GM12878 (cell line): ENCODE data around the gene C1orf21. TPM values are rescaled to one million over a fixed set of nuclear protein-coding genes. Genes with fewer than 3 reads are reported as not detected.

ENCODE experiments used
- ATAC-seq: fragments of 200-7000 bp; cut with Tn5 transposase; 3 replicates; pipeline ENCODE4 v1.9.1; 2020; ENCODE audit warnings: mild to moderate bottlenecking, moderate library complexity
- BruUV-seq: library from RNA; stranded (reverse); fragments of 400-500 nt; replicated peaks from 2 replicates; lab custom pipeline; 2021; lab: Mats Ljungman, UMichigan
- CTCF ChIA-PET: fragments of 300-600 bp; sonication (Branson Sonifier 250); formaldehyde crosslinking; extraction: SDS; loops from one replicate; lab custom pipeline; 2021; ENCODE audit warnings: inconsistent platforms; lab: Yijun Ruan, JAX
- POLR2A ChIA-PET: fragments of 350-600 bp; formaldehyde crosslinking; extraction: SDS; loops from one replicate; lab custom pipeline; 2021; ENCODE audit warnings: inconsistent platforms; lab: Charles Lee
- RAD21 ChIA-PET: fragments of 300-600 bp; sonication (Branson Sonifier 250); formaldehyde crosslinking; loops from one replicate; lab custom pipeline; 2023; ENCODE audit warnings: antibody characterized with exemption; ENCODE audit not compliant: unreplicated experiment; lab: Charles Lee
- SMC1A ChIA-PET: fragments of 300-600 bp; sonication (Branson Sonifier 250); formaldehyde crosslinking; loops from one replicate; lab custom pipeline; 2023; ENCODE audit not compliant: unreplicated experiment, uncharacterized antibody; lab: Charles Lee
- DNase-seq: peaks from one replicate; pipeline ENCODE4 v3.0.0-alpha.2; 2011; ENCODE audit warnings: low read depth, low spot score
- FAIRE-seq: peaks from 3 replicates; lab custom pipeline; 2011; peaks lifted over from hg19 to GRCh38; lab: Jason Lieb, UNC
- H2AFZ ChIP-seq: 2 replicates; pipeline ENCODE4 v1.6.0; 2011; ENCODE audit warnings: low read depth, low read length, control low read depth; ENCODE audit not compliant: control insufficient read depth
- H3K27ac ChIP-seq: 2 replicates; pipeline ENCODE4 v1.5.1; 2011; ENCODE audit warnings: control low read depth; ENCODE audit not compliant: control insufficient read depth, insufficient read depth
- H3K27me3 ChIP-seq, 2 experiments: replicated peaks in 1 of 2; 2 replicates each; pipeline versions ENCODE4 v1.6.0 to v1.6.1; 2011; ENCODE audit warnings: low read length in 1 of 2; ENCODE audit not compliant: control insufficient read depth in 2 of 2, insufficient read depth in 2 of 2
- H3K36me3 ChIP-seq, 2 experiments: 2 replicates each; pipeline ENCODE4 v1.5.1; 2011; ENCODE audit warnings: low read length in 1 of 2; ENCODE audit not compliant: control insufficient read depth in 2 of 2, insufficient read depth in 2 of 2
- H3K4me1 ChIP-seq: 2 replicates; pipeline ENCODE4 v1.6.1; 2011; ENCODE audit warnings: mild to moderate bottlenecking, low read length, moderate library complexity, mixed read lengths; ENCODE audit not compliant: control insufficient read depth, insufficient read depth
- H3K4me2 ChIP-seq: 2 replicates; pipeline ENCODE4 v1.6.0; 2011; ENCODE audit warnings: control low read depth; ENCODE audit not compliant: control insufficient read depth, insufficient read depth
- H3K4me3 ChIP-seq: fragments of 200-600 bp; sonication (generic); 2 replicates; pipeline ENCODE4 v1.5.1; 2016
- H3K79me2 ChIP-seq: 2 replicates; pipeline ENCODE4 v1.6.0; 2011; ENCODE audit warnings: low read length; ENCODE audit not compliant: control insufficient read depth, insufficient read depth
- H3K9ac ChIP-seq: 2 replicates; pipeline ENCODE4 v1.8.0; 2011; ENCODE audit warnings: low read length, control low read depth, mixed read lengths; ENCODE audit not compliant: control insufficient read depth, insufficient read depth
- H3K9me3 ChIP-seq: replicated peaks from 3 replicates; pipeline ENCODE4 v1.5.1; 2011; ENCODE audit warnings: mild to moderate bottlenecking, low read length; ENCODE audit not compliant: control insufficient read depth, insufficient read depth
- H4K20me1 ChIP-seq: 2 replicates; pipeline ENCODE4 v1.6.0; 2011; ENCODE audit not compliant: control insufficient read depth, insufficient read depth
- ATF7 ChIP-seq: fragments of 450-650 bp; IDR thresholded peaks from 2 replicates; pipeline ENCODE4 v1.6.1; 2016; ENCODE audit warnings: low read depth, mild to moderate bottlenecking
- CHD2 ChIP-seq: IDR thresholded peaks from 2 replicates; pipeline ENCODE4 v1.6.1; 2011; ENCODE audit warnings: low read depth, low read length, improper control_type of control experiment, borderline replicate concordance
- CREM ChIP-seq: IDR thresholded peaks from 2 replicates; pipeline ENCODE4 v1.6.1; 2014; ENCODE audit warnings: antibody characterized with exemption, low read depth
- EED ChIP-seq: sonication (generic); IDR thresholded peaks from 2 replicates; pipeline ENCODE4 v1.6.1; 2016; ENCODE audit warnings: antibody characterized with exemption, low read depth
- EP300 ChIP-seq, 2 experiments: fragments of 150-350 bp in 1 of 2; IDR thresholded peaks; 2 replicates each; pipeline ENCODE4 v1.6.1; 2011 to 2012; ENCODE audit warnings: low read depth in 2 of 2, low read length in 2 of 2, borderline replicate concordance in 1 of 2, improper control_type of control experiment in 1 of 2, inconsistent platforms in 1 of 2; ENCODE audit not compliant: control insufficient read depth in 1 of 2
- ESRRA ChIP-seq: IDR thresholded peaks from 2 replicates; pipeline ENCODE4 v1.6.1; 2012; ENCODE audit warnings: mild to moderate bottlenecking, low read length, improper control_type of control experiment
- JUNB ChIP-seq: IDR thresholded peaks from 2 replicates; pipeline ENCODE4 v1.6.1; 2016; ENCODE audit warnings: antibody characterized with exemption, mild to moderate bottlenecking
- MEF2A ChIP-seq: IDR thresholded peaks from 2 replicates; pipeline ENCODE4 v1.6.1; 2011; ENCODE audit warnings: low read depth, mild to moderate bottlenecking, low read length, moderate library complexity; ENCODE audit not compliant: insufficient read depth
- MTA2 ChIP-seq: fragments of 450-650 bp; IDR thresholded peaks from 2 replicates; pipeline ENCODE4 v1.6.1; 2016; ENCODE audit warnings: low read depth, mild to moderate bottlenecking, moderate library complexity
- NR2C1 ChIP-seq: fragments of 450-650 bp; IDR thresholded peaks from 2 replicates; pipeline ENCODE4 v1.6.1; 2017; ENCODE audit warnings: antibody characterized with exemption, mild to moderate bottlenecking, moderate library complexity
- NRF1 ChIP-seq: conservative IDR thresholded peaks from 2 replicates; pipeline ENCODE4 v1.6.1; 2011; ENCODE audit warnings: mild to moderate bottlenecking, low read depth, low read length, improper control_type of control experiment
- POLR2A ChIP-seq: IDR thresholded peaks from 2 replicates; pipeline ENCODE4 v1.6.1; 2011; ENCODE audit warnings: low read depth, mild to moderate bottlenecking, low read length
- RELB ChIP-seq: fragments of 450-650 bp; IDR thresholded peaks from 2 replicates; pipeline ENCODE4 v1.6.1; 2017; ENCODE audit warnings: low read depth, mild to moderate bottlenecking, moderate library complexity
- RFX5 ChIP-seq: IDR thresholded peaks from 2 replicates; pipeline ENCODE4 v1.6.1; 2011; ENCODE audit warnings: low read depth, low read length, improper control_type of control experiment
- SMAD5 ChIP-seq: IDR thresholded peaks from 2 replicates; pipeline ENCODE4 v1.6.1; 2016; ENCODE audit warnings: antibody characterized with exemption, low read depth
- SMARCA5 ChIP-seq: fragments of 450-650 bp; IDR thresholded peaks from 2 replicates; pipeline ENCODE4 v1.6.1; 2017; ENCODE audit warnings: mild to moderate bottlenecking
- SMC3 ChIP-seq: IDR thresholded peaks from 2 replicates; pipeline ENCODE4 v1.6.1; 2011; ENCODE audit warnings: low read length, improper control_type of control experiment, borderline replicate concordance
- TCF3 ChIP-seq: IDR thresholded peaks from 2 replicates; pipeline ENCODE4 v1.6.1; 2012; ENCODE audit warnings: low read depth, mild to moderate bottlenecking, low read length, borderline replicate concordance; ENCODE audit not compliant: insufficient read depth
- WRNIP1 ChIP-seq: IDR thresholded peaks from 2 replicates; pipeline ENCODE4 v1.6.1; 2011; ENCODE audit warnings: low read depth, low read length, improper control_type of control experiment, borderline replicate concordance
- ZNF207 ChIP-seq: fragments of 450-650 bp; IDR thresholded peaks from 2 replicates; pipeline ENCODE4 v1.6.1; 2014; ENCODE audit warnings: antibody characterized with exemption, mild to moderate bottlenecking, borderline replicate concordance
- ZNF217 ChIP-seq: fragments of 450-650 bp; IDR thresholded peaks from 2 replicates; pipeline ENCODE4 v1.6.1; 2017; ENCODE audit warnings: antibody characterized with exemption, mild to moderate bottlenecking
- ZNF24 ChIP-seq: fragments of 450-650 bp; IDR thresholded peaks from 2 replicates; pipeline ENCODE4 v1.6.1; 2017; ENCODE audit warnings: antibody characterized with exemption, mild to moderate bottlenecking
- WGBS: methylation state at CpG from one replicate; pipeline ENCODE4 v1.1.6; 2016; ENCODE audit warnings: low lambda C conversion rate; ENCODE audit not compliant: insufficient replicate concordance, insufficient coverage; ENCODE audit errors: missing lambda C conversion rate; 5-methylcytosine and 5-hydroxymethylcytosine counted together
- in situ Hi-C: fragments of 300-500 bp; cut with MboI; formaldehyde crosslinking; loops from 9 replicates; pipeline ENCODE4 v1.14.3; 2018; ENCODE audit warnings: mixed read lengths
- intact Hi-C: fragments of 100-400 bp; cut with micrococcal nuclease; formaldehyde crosslinking; loops from one replicate; pipeline ENCODE4 v1.14.2; 2022; ENCODE audit not compliant: unreplicated experiment
- polyA plus RNA-seq, 11 experiments: library from polyadenylated mRNA; depleted of rRNA in 4 of 11; unstranded in 6 of 11; stranded (reverse) in 5 of 11; fragments of >200 nt; fragmentation: Nextera tagmentation in 4 of 11; fragmentation: Illumina TruSeq in 1 of 11; extraction: Ambion mirVana in 4 of 11; extraction: Trizol in 1 of 11; gene quantifications; 1 replicate in 1 of 11; 2 replicates in 10 of 11; pipeline versions ENCODE4 v1.2.1 to v1.2.3, GENCODE V29; 2011 to 2016; ENCODE audit warnings: inconsistent platforms in 2 of 11, missing spikeins in 2 of 11, low read depth in 1 of 11
- total RNA-seq, 4 experiments: library from RNA; depleted of rRNA in 3 of 4; stranded (reverse); fragments of >200 nt in 3 of 4; fragmentation: Illumina TruSeq in 1 of 4; extraction: Trizol in 1 of 4; gene quantifications; 2 replicates each; pipeline versions ENCODE4 v1.2.1 to v1.2.3, GENCODE V29; 2013 to 2021

Gene C1orf21
- total and polyA plus RNA-seq, 10 of the 15 experiments (the other 5 are each of a cell fraction or from before 2014, with no cell fraction given) = 0.03 to 1.6 (median 0.17) TPM; not detected in 3

- intact Hi-C loops = no loop called here
- H3K27ac ChIP-seq = no peak overlapping the region
- FAIRE-seq = no peak
Observed at GRCh38 chr1:184536246-184536985, 149.6 kb downstream of the C1orf21 start.

GRCh38 chr1:184539580-184539979 lies 152.8 kb downstream of the C1orf21 start:
- no TSS peak for BruUV-seq
- POLR2A ChIA-PET = no interaction called here
- Histone ChIP-seq H3K27me3 (no peaks in the 10 kb centered on the region), H3K79me2 (no peaks in the 10 kb centered on the region), H2AFZ (no peak overlapping the region), H3K27ac (no peak overlapping the region), H3K4me3 (no peak overlapping the region), H3K4me1 (no peaks in the 10 kb centered on the region), H3K36me3 (no peaks in the 10 kb centered on the region), H3K9me3 (no peaks in the 10 kb centered on the region; the same call in 2 of the 3 replicates), H3K9ac (no peak overlapping the region), H4K20me1 (no peaks in the 10 kb centered on the region), H3K4me2 (no peak overlapping the region)
- CTCF ChIA-PET = no interaction called here
- in situ Hi-C loops (no loop called here), intact Hi-C loops (no loop called here)
- WGBS = 8% methylated on average over 2 of the region's 2 CpGs
- ATAC-seq = no peak
- FAIRE-seq = no peak
- no peak for DNase-seq
- RAD21 ChIA-PET = no interaction called here
- TF ChIP-seq MTA2 (no peak), MEF2A (no peak), RELB (no peak), ATF7 (no peak), POLR2A (no peak), CREM (no peak), ESRRA (no peak), EP300 (IDR thresholded peaks at IDR 0.05; ENCODE audit: borderline replicate concordance in 1 of 2, control insufficient read depth in 1 of 2, low read depth in 2 of 2, low read length in 2 of 2) (no peak), JUNB (no peak), NRF1 (no peak), TCF3 (no peak), SMARCA5 (no peak), NR2C1 (no peak), ZNF217 (no peak)
- SMC1A ChIA-PET = no interaction called here

More at GRCh38 chr1:184536246-184536985, 149.6 kb downstream of the C1orf21 start:
- in situ Hi-C loops = no loop called here
- CTCF ChIA-PET = no interaction called here
- H3K4me2 ChIP-seq = no peak overlapping the region
- WGBS = 54% methylated on average over 8 of the region's 8 CpGs
- H3K9me3 ChIP-seq = no peaks in the 10 kb centered on the region; the same call in 2 of the 3 replicates
- BruUV-seq = no TSS peak
- TF ChIP-seq ZNF207 (no peak), SMAD5 (no peak), CHD2 (no peak), JUNB (no peak), SMC3 (no peak), RFX5 (no peak), WRNIP1 (no peak), ZNF24 (no peak), EED (no peak)
- SMC1A ChIA-PET = no interaction called here
- H3K4me3 ChIP-seq = no peak overlapping the region
- H3K9ac ChIP-seq = no peak overlapping the region
- H3K4me1 ChIP-seq = no peaks in the 10 kb centered on the region
- no peaks in the 10 kb centered on the region for H3K27me3 ChIP-seq
- no peaks in the 10 kb centered on the region for H3K79me2 ChIP-seq
- H2AFZ ChIP-seq = no peak overlapping the region
- no peaks in the 10 kb centered on the region for H4K20me1 ChIP-seq
- no peaks in the 10 kb centered on the region for H3K36me3 ChIP-seq
- POLR2A ChIA-PET = no interaction called here
- DNase-seq = no peak
- no peak for ATAC-seq
- RAD21 ChIA-PET = interaction anchor here (1.3 kb wide), 1 partner anchor 15 kb away, joined by 3 read pairs; no protein-coding TSS in a partner anchor
